OCI-LY7 (cell line): ENCODE measurements around the gene FAM13A. TPM values are rescaled to one million over a fixed set of nuclear protein-coding genes. Genes with fewer than 3 reads are reported as not detected.

Source experiments
- BruUV-seq: library from RNA; stranded (reverse); fragments of 400-500 nt; replicated peaks from 2 replicates; lab custom pipeline; 2021; lab: Mats Ljungman, UMichigan
- CTCF ChIA-PET: fragments of 300-600 bp; sonication (Branson Sonifier 250); formaldehyde crosslinking; loops from one replicate; lab custom pipeline; 2022; ENCODE audit warnings: antibody characterized with exemption; ENCODE audit not compliant: unreplicated experiment; lab: Charles Lee
- POLR2A ChIA-PET: fragments of 300-600 bp; sonication (Branson Sonifier 250); formaldehyde crosslinking; loops from one replicate; lab custom pipeline; 2022; ENCODE audit warnings: antibody characterized with exemption; lab: Charles Lee
- DNase-seq: peaks from one replicate; pipeline ENCODE4 v3.0.0-alpha.2; 2015; ENCODE audit warnings: low spot score
- H2AFZ ChIP-seq: fragments of 200-600 bp; sonication (generic), shearing (Covaris generic); 2 replicates; pipeline ENCODE4 v1.6.1; 2014; ENCODE audit warnings: mild to moderate bottlenecking, antibody characterized with exemption, low read length, moderate library complexity
- H3K27ac ChIP-seq: fragments of 200-600 bp; sonication (generic); 2 replicates; pipeline ENCODE4 v1.5.1; 2014; ENCODE audit warnings: mixed run types, low read depth, mild to moderate bottlenecking, moderate library complexity, low read length, inconsistent platforms; ENCODE audit not compliant: poor library complexity, severe bottlenecking
- H3K36me3 ChIP-seq: fragments of 200-600 bp; sonication (generic); 2 replicates; pipeline ENCODE4 v1.6.1; 2014; ENCODE audit warnings: mild to moderate bottlenecking, antibody characterized with exemption, low read length, moderate library complexity, mixed read lengths; ENCODE audit not compliant: insufficient read depth
- H3K4me1 ChIP-seq: fragments of 200-600 bp; sonication (generic); 2 replicates; pipeline ENCODE4 v1.5.1; 2014; ENCODE audit warnings: mild to moderate bottlenecking, low read length; ENCODE audit not compliant: insufficient read depth, poor library complexity, severe bottlenecking
- H3K4me2 ChIP-seq: fragments of 200-600 bp; sonication (generic); 2 replicates; pipeline ENCODE4 v1.6.1; 2014; ENCODE audit warnings: mild to moderate bottlenecking, low read length
- H3K4me3 ChIP-seq: fragments of 200-600 bp; sonication (generic); 2 replicates; pipeline ENCODE4 v1.5.1; 2014; ENCODE audit warnings: mild to moderate bottlenecking, low read depth, low read length; ENCODE audit not compliant: poor library complexity, severe bottlenecking
- H3K79me2 ChIP-seq: fragments of 200-600 bp; sonication (generic); 2 replicates; pipeline ENCODE4 v1.6.1; 2016; ENCODE audit warnings: low read depth, mild to moderate bottlenecking, low read length, moderate library complexity, mixed read lengths; ENCODE audit not compliant: insufficient read depth
- H3K9me2 ChIP-seq: fragments of 200-600 bp; sonication (generic); 2 replicates; pipeline ENCODE4 v1.6.1; 2016; ENCODE audit warnings: mild to moderate bottlenecking, low read length, mixed read lengths; ENCODE audit not compliant: insufficient read depth
- H3K9me3 ChIP-seq: fragments of 200-600 bp; sonication (generic); 2 replicates; pipeline ENCODE4 v1.6.1; 2014; ENCODE audit warnings: mild to moderate bottlenecking, mixed run types, low read length, mixed read lengths
- H4K20me1 ChIP-seq: fragments of 200-600 bp; sonication (generic); 2 replicates; pipeline ENCODE4 v1.6.1; 2014; ENCODE audit warnings: mild to moderate bottlenecking, antibody characterized with exemption, low read length, moderate library complexity, mixed read lengths; ENCODE audit not compliant: insufficient read depth
- EZH2phosphoT487 ChIP-seq: fragments of 200-600 bp; sonication (generic); IDR thresholded peaks from 2 replicates; pipeline ENCODE4 v1.6.1; 2018; ENCODE audit warnings: low read depth, borderline replicate concordance, mild to moderate bottlenecking, mixed run types, antibody characterized with exemption, low read length, moderate library complexity, mixed read lengths
- intact Hi-C: fragments of 100-400 bp; cut with micrococcal nuclease; formaldehyde crosslinking; loops from one replicate; pipeline ENCODE4 v1.10.0; 2022; ENCODE audit not compliant: unreplicated experiment
- total RNA-seq, 2 experiments: library from RNA; depleted of rRNA in 1 of 2; stranded (reverse); fragments of >200 nt in 1 of 2; shearing (Covaris generic) in 1 of 2; gene quantifications; 2 replicates each; pipeline ENCODE4 v1.2.3, GENCODE V29; 2014 to 2022
- TF ChIP-seq, protein P1 (sequence below): fragments of 200-600 bp; sonication (generic); conservative IDR thresholded peaks from 2 replicates; pipeline ENCODE4 v1.5.1; 2014; ENCODE audit warnings: mild to moderate bottlenecking, antibody characterized with exemption, low read length, moderate library complexity, mixed read lengths

Gene FAM13A
- total RNA-seq, 2 experiments from 2014 or later = not detected

DNA sequence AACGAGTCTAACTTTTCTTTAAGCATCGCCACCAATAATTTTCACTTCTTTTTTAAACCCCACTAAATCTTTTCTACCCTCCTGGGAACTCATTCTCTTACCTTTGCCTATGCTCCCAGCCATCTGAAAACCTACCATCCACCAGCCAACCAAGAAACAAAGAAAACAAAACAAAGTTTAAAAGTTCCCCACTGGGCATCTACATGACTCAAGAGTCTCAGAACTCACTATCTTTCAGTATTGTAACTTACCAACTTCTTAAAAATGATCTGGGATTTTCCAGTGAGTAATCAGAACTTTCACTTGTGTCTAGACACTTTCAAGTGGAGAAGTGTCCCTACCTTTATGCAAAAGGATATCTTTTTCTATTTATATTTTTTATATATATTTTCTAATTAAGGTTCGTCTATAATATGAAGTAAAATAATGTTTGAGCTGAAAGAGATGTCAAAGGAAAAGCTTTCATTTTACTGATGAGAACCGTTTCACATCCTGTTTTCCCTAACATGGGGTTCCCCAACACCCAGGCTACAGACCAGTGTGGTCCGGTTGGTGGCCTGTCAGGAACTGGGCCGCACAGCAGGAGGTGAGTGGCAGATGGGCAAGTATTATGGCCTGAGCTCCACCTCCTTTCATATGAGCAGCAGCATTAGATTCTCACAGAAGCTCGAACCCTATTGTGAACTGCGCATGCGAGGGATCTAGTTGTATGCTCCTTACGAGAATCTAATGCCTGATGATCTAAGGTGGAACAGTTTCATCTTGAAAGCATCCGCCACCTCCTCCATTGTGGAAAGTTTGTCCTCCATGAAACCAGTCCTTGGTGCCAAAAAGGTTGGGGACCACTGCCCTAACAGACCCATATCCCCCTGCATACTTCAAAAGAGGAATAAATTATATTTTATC, 44.5 kb upstream of the FAM13A start:
- Histone ChIP-seq H3K79me2 (no peaks in the 10 kb centered on the region), H3K4me3 (no peak overlapping the region), H3K4me1 (no peaks in the 10 kb centered on the region), H3K9me2 (no peaks in the 10 kb centered on the region), H3K27ac (no peak overlapping the region), H3K36me3 (no peaks in the 10 kb centered on the region), H2AFZ (no peak overlapping the region), H3K9me3 (no peaks in the 10 kb centered on the region), H3K4me2 (no peak overlapping the region), H4K20me1 (no peaks in the 10 kb centered on the region)
- intact Hi-C loops = no loop called here
- CTCF ChIA-PET = no interaction called here
- TF ChIP-seq EZH2phosphoT487 = no peak
- no peak for DNase-seq
- POLR2A ChIA-PET = no interaction called here
- no TSS peak for BruUV-seq

DNA sequence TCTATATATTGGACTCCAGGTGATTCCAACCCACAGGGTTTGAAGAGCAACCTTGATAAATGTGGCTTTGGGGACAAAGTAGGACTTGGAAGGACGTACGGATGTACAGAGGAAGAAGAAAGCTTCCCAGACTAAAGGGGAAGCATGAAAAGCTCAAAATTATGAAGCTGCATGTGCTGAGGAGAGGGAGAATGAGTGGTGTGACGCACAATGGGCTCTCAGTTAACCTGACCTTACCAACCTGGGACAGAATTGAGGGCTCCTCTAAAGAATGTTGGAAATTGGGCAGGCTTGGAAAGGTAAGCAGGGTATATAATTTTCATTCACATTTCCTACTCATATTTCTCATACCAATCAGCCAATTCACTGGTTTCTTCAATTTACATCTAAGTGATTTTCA, 43.9 kb upstream of the FAM13A start:
- Histone ChIP-seq H2AFZ (no peak overlapping the region), H3K27ac (no peak overlapping the region), H3K9me2 (no peaks in the 10 kb centered on the region), H3K4me2 (no peak overlapping the region), H3K4me1 (no peaks in the 10 kb centered on the region), H3K4me3 (no peak overlapping the region), H4K20me1 (no peaks in the 10 kb centered on the region), H3K36me3 (no peaks in the 10 kb centered on the region), H3K79me2 (no peaks in the 10 kb centered on the region), H3K9me3 (no peaks in the 10 kb centered on the region)
- ChIA-PET POLR2A (no interaction called here), CTCF (no interaction called here)
- intact Hi-C loops = no loop called here
- no TSS peak for BruUV-seq
- TF ChIP-seq EZH2phosphoT487 = no peak
- TF ChIP-seq, protein P1, sequence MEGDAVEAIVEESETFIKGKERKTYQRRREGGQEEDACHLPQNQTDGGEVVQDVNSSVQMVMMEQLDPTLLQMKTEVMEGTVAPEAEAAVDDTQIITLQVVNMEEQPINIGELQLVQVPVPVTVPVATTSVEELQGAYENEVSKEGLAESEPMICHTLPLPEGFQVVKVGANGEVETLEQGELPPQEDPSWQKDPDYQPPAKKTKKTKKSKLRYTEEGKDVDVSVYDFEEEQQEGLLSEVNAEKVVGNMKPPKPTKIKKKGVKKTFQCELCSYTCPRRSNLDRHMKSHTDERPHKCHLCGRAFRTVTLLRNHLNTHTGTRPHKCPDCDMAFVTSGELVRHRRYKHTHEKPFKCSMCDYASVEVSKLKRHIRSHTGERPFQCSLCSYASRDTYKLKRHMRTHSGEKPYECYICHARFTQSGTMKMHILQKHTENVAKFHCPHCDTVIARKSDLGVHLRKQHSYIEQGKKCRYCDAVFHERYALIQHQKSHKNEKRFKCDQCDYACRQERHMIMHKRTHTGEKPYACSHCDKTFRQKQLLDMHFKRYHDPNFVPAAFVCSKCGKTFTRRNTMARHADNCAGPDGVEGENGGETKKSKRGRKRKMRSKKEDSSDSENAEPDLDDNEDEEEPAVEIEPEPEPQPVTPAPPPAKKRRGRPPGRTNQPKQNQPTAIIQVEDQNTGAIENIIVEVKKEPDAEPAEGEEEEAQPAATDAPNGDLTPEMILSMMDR = no peak
- no peak for DNase-seq

DNA sequence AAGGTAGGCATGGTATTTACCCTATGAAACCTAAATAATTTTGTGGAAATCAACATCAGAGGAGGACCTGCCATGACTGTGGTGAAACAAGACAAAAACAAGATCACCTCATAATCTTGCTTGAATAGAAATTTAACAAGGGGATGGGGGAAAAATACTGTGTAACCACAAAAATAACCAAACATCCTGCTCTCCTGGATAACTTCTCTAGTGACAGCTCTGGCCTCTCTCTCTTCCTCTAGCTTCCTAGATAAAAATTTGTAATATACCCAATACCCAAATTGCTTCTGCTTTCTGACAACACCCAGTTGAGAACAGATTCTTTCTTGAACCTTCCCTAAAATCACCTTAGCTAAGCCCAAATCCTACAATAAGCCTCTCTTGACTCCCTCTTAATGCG, 42.5 kb upstream of the FAM13A start:
- no peak overlapping the region for H3K27ac ChIP-seq
- H2AFZ ChIP-seq = no peak overlapping the region
- H3K4me1 ChIP-seq = no peaks in the 10 kb centered on the region
- ChIA-PET CTCF (no interaction called here), POLR2A (no interaction called here)
- TF ChIP-seq, protein P1 = no peak
- TF ChIP-seq EZH2phosphoT487 = no peak
- no peaks in the 10 kb centered on the region for H3K9me3 ChIP-seq
- DNase-seq = no peak
- H3K36me3 ChIP-seq = no peaks in the 10 kb centered on the region
- no peaks in the 10 kb centered on the region for H3K9me2 ChIP-seq
- no peak overlapping the region for H3K4me3 ChIP-seq
- no peaks in the 10 kb centered on the region for H4K20me1 ChIP-seq
- no TSS peak for BruUV-seq
- no peak overlapping the region for H3K4me2 ChIP-seq
- no peaks in the 10 kb centered on the region for H3K79me2 ChIP-seq
- intact Hi-C loops = no loop called here
